Measurements from ENCODE around the gene RBM17. TPM values are rescaled to one million over a fixed set of nuclear protein-coding genes. Genes with fewer than 3 reads are reported as not detected.

RBM17 gene
- total RNA-seq, 4 donors from 2014 or later = 42.3 to 134 (median 87.6) TPM

DNA sequence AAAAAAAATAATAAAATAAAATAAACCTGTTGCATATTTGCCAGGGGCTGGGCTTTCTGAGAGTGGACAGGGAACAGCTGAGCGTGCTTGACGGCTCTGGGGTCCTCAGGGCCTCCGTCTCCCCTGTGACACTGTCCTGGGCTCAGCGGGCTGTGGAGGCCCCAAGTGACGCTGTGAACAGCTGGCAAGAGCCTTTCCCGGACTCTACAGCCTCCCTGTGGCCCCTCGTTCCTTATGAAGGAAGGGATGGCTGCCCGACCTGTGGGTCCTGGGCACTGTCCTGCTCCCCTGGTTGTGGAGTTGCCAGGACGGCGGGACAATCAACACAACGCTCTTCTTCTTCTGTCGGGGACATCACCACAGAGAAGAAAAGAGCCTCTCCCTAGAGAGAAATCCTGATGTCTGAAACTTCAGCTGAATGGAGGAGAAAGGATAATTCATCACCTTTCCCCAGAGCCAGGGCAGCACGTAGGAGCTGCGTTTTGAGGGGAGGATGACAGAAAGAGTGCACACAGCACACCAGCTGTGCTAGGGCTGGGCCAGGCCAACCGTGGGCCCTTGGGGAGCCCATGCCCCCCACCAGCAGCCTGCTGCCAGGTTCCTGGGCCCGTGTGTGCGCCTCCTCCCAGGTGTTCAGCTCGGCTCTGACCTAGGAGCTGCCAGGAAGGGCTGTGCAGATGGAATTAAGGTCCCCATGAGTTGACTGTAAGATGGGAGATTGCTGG is 45.4 kb downstream of the RBM17 start:
- TF ChIP-seq, protein P1, sequence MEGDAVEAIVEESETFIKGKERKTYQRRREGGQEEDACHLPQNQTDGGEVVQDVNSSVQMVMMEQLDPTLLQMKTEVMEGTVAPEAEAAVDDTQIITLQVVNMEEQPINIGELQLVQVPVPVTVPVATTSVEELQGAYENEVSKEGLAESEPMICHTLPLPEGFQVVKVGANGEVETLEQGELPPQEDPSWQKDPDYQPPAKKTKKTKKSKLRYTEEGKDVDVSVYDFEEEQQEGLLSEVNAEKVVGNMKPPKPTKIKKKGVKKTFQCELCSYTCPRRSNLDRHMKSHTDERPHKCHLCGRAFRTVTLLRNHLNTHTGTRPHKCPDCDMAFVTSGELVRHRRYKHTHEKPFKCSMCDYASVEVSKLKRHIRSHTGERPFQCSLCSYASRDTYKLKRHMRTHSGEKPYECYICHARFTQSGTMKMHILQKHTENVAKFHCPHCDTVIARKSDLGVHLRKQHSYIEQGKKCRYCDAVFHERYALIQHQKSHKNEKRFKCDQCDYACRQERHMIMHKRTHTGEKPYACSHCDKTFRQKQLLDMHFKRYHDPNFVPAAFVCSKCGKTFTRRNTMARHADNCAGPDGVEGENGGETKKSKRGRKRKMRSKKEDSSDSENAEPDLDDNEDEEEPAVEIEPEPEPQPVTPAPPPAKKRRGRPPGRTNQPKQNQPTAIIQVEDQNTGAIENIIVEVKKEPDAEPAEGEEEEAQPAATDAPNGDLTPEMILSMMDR (IDR thresholded peaks at IDR 0.05; ENCODE audit: low read depth) = no peak

DNA sequence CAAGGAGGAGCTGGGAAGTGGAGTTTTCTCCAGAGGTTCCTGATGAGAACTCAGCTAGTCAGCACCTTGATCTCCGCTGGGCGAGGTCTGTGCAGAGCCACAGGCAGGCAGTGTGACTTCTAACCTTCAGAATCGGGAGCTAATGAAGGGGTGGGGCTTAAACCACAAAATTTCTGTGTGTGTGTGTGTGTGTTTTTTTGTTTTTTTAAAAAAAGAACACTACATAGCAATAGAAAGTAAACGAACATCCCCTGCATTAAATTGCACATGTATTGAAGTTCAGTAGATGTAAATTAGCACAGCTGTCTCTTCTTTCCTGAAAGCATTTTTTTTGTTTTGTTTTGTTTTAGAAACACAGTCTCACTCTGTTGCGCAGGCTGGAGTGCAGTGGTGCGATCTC is 46.2 kb downstream of the RBM17 start:
- TF ChIP-seq, protein P1 (IDR thresholded peaks at IDR 0.05; ENCODE audit: low read depth) = no peak

DNA sequence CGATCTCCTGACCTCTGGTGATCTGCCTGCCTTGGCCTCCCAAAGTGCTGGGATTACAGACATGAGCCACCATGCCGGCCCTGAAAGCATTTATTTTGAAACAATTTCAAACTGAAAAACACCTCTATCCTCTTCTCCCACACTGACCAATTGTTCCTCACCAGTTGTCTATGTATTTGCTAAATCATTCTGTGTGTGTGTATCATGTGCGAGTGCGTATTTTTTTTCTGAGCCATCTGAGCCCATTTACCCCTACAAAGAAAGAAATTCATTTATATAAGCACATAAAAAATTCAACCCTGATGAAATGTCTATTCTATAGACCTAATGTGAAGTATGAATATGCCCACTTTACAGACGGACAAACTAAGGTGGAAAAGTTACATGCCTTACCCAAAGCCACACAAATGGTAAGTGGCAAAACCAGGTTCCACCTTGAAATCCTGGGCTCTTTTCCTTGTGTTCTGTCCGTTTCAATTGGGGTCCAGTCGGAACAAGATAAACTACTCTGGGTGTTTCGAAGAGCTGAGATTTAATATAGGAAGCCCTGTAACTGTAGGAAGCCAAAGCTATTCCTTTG is 46.8 kb downstream of the RBM17 start:
- TF ChIP-seq, protein P1 (IDR thresholded peaks at IDR 0.05; ENCODE audit: low read depth) = no peak

DNA sequence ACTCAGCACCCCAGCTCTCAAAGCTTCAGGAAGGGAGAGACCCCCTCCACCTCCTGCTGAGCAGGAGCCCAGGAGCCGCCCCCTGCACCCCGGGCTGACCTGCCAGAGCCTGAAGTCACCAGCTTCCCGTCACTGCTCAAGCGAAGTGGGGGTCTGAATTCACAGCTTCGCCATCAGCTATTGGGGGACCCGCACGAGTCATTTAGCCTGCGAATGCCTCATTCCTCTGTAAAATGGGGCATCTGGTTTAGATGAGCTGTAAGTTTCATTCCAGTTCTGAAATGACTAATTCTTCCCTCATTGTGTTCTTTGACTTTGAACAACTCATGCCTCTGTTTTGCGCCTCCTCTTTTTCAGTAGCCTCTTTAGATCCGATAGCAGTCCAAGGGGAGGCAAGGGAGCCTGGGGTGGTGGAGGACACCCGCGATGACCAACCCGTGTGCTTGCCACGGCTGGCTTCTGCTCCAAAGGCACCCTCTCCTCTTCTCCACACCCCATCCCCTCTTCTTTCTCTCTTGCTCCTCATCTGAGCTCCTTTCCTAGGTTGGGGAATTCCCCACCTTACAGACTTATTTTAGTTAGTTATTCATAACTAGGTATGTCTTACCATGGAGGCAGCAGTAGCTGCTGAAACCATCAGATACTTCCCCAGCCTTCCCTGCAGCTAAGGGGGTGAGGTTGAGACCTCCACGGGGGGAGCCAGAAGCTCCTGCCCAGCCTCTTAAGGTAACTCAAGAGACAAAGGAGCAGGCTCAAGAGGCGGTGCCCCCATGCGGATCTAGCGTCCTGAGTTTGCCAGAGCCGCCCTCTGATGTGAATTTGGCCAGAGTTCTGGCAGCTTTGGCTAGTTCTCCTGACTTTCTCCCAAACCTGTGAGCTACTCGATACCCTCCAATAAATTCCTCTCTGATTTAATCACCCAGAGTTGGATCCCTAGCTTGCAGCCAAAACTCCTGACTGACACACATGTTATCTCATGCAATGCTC is 47.7 kb downstream of the RBM17 start:
- TF ChIP-seq, protein P1 (IDR thresholded peaks at IDR 0.05; ENCODE audit: low read depth) = no peak

DNA sequence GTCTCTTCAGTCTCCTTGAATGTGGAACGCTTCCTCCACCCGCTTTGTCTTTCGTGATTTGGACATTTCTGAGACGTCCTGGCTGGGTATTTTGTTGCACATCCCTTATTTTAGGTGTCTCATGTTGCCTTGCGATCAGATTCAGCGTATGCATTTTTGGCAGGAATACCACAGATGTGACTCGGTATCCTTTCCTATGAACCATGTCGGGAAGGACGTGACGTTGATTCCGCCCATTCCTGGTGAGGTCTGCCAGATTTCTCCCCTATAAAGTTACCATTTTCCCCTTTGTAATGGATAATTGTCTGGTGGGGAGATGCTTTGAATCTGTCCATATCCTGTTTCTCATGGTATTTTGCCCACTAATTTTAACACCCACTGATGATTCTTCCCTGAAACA is 49.6 kb downstream of the RBM17 start:
- TF ChIP-seq, protein P1 (IDR thresholded peaks at IDR 0.05; ENCODE audit: low read depth) = no peak

DNA sequence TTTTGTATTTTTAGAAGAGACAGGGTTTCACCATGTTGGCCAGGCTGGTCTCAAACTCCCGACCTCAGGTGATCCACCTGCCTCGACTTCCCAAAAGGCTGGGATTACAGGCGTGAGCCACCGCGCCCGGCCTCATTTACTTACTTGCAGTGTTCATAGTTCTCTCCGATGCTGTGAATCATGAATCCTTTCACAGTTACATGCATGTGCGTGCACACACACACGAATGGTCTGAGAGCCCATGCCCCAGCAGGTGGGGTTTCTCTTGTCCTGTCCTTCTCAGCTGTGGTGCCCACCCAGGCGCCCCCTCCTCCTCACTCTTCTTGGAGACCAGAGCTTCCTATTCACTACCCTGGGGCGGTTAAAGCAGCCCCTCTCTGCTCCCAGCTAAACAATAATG is 50.6 kb downstream of the RBM17 start:
- TF ChIP-seq, protein P1 (IDR thresholded peaks at IDR 0.05; ENCODE audit: low read depth) = no peak

All from subcutaneous adipose tissue (tissue), 4 donors.